ENCODE measurements around the gene HRG. TPM values are rescaled to one million over a fixed set of nuclear protein-coding genes. Genes with fewer than 3 reads are reported as not detected.

Gene HRG
- total RNA-seq, 1 donor from 2014 or later, result not detected

- no peak for DNase-seq
Observed at GRCh38 chr3:186639778-186640472, 25.9 kb upstream of the HRG start, which contains the start of gene FETUB. Gene FETUB (plus strand): TSS chr3:186640399. CDS start chr3:186640461, 62 bp downstream.

GRCh38 chr3:186640473-186640818, 25.4 kb upstream of the HRG start:
- peak; percentile 16 for DNase-seq

- DNase-seq, result no peak
Observed at GRCh38 chr3:186640929-186641328, 24.9 kb upstream of the HRG start.

GRCh38 chr3:186642014-186642413, 23.8 kb upstream of the HRG start:
- DNase-seq, result no peak

GRCh38 chr3:186643493-186643892, 22.3 kb upstream of the HRG start:
- no peak for DNase-seq

- DNase-seq, result no peak
Observed at GRCh38 chr3:186644683-186645082, 21.1 kb upstream of the HRG start.

GRCh38 chr3:186646106-186646505, 19.7 kb upstream of the HRG start:
- DNase-seq, result no peak

GRCh38 chr3:186646841-186647240, 19.0 kb upstream of the HRG start:
- no peak for DNase-seq

- DNase-seq, result no peak
Observed at GRCh38 chr3:186648851-186649250, 17.0 kb upstream of the HRG start.

GRCh38 chr3:186651678-186652215, 14.1 kb upstream of the HRG start:
- DNase-seq, result no peak

- DNase-seq, result no peak
Observed at GRCh38 chr3:186653080-186653707, 12.6 kb upstream of the HRG start.

GRCh38 chr3:186653984-186654383, 11.8 kb upstream of the HRG start:
- no peak for DNase-seq

- DNase-seq, result no peak
Observed at GRCh38 chr3:186663361-186664118, 2.3 kb upstream of the HRG start.

- no peak for DNase-seq
Observed at GRCh38 chr3:186664119-186664495, 1.7 kb upstream of the HRG start.

- DNase-seq, result no peak
Observed at GRCh38 chr3:186664506-186664905, 1.3 kb upstream of the HRG start.

GRCh38 chr3:186668426-186668825, 2.6 kb downstream of the HRG start:
- no peak for DNase-seq

- DNase-seq, result no peak
Observed at GRCh38 chr3:186669378-186670084, 3.7 kb downstream of the HRG start.

- no peak for DNase-seq
Observed at GRCh38 chr3:186670155-186670554, 4.3 kb downstream of the HRG start.

GRCh38 chr3:186671051-186671450, 5.2 kb downstream of the HRG start:
- no peak for DNase-seq

- DNase-seq, result no peak
Observed at GRCh38 chr3:186678604-186679003, 12.8 kb downstream of the HRG start.

GRCh38 chr3:186679151-186679550, 13.3 kb downstream of the HRG start:
- no peak for DNase-seq

- no peak for DNase-seq
Observed at GRCh38 chr3:186680869-186681268, 15.1 kb downstream of the HRG start.

- DNase-seq, result no peak
Observed at GRCh38 chr3:186682812-186683211, 17.0 kb downstream of the HRG start.

Data from occipital lobe (tissue), 2 donors.